Omental fat pad (tissue), 4 donors: Measurements from ENCODE around the gene DNAJC18. TPM values are rescaled to one million over a fixed set of nuclear protein-coding genes. Genes with fewer than 3 reads are reported as not detected.
A peak's percentile ranks its signal among the peaks of the same experiment; 100 is the strongest.
"Not testable (repeated sequence)": the region's sequence is repeated elsewhere in the genome, so short reads cannot be mapped to it uniquely, and the experiment has no call there.

Experiments used
- ATAC-seq: fragments of 150-250 bp; one replicate; pipeline ENCODE4 v1.9.1; 2016; ENCODE audit warnings: mild to moderate bottlenecking, moderate library complexity; ENCODE audit not compliant: low FRiP score
- DNase-seq: peaks from one replicate; pipeline ENCODE4 v3.0.0-alpha.2; 2019; ENCODE audit warnings: low spot score
- total RNA-seq, 4 donors: library from RNA; depleted of rRNA; stranded (reverse); fragments of >200 nt; gene quantifications; one replicate each; pipeline ENCODE4 v1.1.0, GENCODE V29; 2016
- TF ChIP-seq, protein P1 (sequence below), 3 donors: fragments of 450-650 bp; IDR thresholded peaks; one replicate each; pipeline ENCODE4 v1.5.1; 2016 to 2017; ENCODE audit warnings: antibody characterized with exemption in 3 of 3, mild to moderate bottlenecking in 3 of 3, moderate library complexity in 2 of 3

Gene DNAJC18
- total RNA-seq, 4 donors from 2014 or later, result 6.1 to 7.4 (median 6.5) TPM

DNA sequence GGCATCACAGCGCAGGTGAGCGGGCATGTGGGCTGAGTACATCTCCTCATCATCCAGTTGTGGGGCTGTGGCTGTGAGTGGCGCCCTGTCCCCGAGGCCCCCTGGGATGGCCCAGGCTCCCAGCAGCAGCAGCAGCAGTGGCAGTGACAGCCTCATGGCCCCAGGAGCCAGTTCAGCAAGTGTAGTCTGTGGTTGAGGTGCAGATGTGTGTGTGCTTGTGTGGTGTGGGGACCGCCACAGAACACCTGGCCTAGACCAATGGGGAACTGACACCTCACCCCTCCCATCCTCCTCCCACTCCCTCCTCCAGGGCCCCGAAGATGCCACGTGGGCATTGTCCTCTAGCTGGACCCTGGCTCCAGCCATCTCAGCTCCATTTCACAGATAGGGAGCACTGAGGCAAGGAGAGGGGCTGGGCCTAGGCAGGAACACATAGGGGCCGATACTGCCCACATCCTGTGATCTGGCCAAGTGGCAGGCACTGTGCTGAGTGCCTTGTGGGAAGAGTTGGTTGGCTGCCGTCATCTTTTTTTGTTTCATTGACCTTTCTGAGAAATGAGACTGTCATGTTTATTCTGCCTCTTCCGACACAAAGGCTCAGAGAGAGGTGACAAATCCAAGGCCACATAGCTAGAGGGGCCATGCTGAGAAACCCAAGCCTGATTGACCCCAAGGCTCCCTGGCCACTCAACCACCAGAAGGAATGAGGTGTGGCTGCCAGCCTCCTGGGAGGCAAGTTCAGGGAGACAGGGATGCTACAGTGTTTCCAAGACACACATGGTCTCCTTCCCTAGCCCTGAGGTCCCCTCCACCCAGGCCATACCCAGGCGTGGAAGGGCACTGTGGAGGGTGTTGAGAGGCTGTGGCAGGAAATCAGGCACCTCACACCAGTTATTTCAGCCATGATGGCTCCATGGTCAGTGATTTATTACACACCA, 49.4 kb downstream of the DNAJC18 start, which contains the start of gene MZB1:
TSS of gene MZB1 (minus strand) at position 213 of the 938 bp plus-strand sequence. CDS start at position 156, 57 bp downstream.
- DNase-seq (no peak), ATAC-seq (no peak)
- TF ChIP-seq, protein P1, sequence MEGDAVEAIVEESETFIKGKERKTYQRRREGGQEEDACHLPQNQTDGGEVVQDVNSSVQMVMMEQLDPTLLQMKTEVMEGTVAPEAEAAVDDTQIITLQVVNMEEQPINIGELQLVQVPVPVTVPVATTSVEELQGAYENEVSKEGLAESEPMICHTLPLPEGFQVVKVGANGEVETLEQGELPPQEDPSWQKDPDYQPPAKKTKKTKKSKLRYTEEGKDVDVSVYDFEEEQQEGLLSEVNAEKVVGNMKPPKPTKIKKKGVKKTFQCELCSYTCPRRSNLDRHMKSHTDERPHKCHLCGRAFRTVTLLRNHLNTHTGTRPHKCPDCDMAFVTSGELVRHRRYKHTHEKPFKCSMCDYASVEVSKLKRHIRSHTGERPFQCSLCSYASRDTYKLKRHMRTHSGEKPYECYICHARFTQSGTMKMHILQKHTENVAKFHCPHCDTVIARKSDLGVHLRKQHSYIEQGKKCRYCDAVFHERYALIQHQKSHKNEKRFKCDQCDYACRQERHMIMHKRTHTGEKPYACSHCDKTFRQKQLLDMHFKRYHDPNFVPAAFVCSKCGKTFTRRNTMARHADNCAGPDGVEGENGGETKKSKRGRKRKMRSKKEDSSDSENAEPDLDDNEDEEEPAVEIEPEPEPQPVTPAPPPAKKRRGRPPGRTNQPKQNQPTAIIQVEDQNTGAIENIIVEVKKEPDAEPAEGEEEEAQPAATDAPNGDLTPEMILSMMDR (IDR thresholded peaks at IDR 0.05), result no peak

DNA sequence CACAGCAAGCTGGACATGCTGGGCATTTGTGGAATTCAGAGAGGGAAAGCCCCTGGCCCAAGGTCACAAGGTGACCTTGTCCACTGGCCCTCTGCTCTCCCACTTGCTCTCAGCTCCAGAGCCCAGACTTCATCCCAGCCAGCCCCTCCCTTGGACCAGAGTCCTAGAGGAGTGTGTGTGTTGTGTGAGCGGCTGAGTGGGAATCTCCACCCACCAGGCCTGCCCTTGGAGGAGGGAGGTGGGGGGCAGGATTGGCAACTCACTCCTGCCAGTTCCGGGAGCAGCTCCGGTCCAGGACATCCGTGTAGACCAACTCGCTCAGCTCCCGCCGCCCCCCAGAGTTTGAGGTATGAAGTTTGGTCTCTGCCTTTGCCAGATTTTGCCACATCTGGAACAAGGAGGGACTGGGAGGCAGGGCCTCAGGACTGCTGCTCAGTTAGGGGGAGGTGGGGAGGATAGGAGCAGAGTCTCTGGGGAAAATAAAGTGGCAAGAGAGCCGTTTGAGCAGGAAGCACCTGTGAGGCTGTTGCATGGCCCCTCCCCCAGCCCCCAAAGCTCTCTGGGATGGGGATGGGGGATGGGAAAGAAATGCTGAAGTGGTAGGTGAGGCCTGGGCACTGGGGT, 51.0 kb downstream of the DNAJC18 start:
- no peak for DNase-seq
- ATAC-seq, result peak; percentile 16
- TF ChIP-seq, protein P1 (IDR thresholded peaks at IDR 0.05), result no peak

DNA sequence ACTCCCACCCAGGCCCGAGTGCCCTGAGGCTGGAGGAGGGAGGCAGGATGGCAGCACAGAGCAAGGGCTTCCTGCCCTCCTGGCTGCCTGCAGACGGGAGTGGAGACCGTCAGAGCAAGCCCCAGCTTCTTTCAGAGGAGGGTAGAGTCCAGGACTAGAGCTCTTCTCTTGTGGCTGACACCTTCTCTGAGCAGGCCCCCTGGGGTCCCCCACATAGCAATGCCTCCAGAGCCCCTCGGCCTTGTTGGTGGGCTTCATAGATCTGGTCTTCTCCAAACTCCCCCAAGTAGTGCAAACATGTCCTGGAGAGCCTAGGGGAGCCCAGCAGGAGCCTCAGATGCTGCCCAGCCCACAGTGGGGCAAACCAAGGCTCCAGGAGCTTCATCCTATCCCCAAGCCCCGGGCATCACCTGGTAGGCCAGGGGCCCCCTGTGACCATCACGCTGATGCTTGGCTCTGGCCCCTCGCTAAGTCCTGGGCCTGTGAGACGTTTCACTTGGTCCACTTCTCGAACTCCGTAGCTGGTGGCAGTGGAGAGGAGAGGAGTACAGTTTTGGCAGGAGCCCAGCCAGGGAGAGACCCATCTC, 51.6 kb downstream of the DNAJC18 start:
- TF ChIP-seq, protein P1 (IDR thresholded peaks at IDR 0.05), result no peak
- no peak for DNase-seq
- ATAC-seq, result no peak

DNA sequence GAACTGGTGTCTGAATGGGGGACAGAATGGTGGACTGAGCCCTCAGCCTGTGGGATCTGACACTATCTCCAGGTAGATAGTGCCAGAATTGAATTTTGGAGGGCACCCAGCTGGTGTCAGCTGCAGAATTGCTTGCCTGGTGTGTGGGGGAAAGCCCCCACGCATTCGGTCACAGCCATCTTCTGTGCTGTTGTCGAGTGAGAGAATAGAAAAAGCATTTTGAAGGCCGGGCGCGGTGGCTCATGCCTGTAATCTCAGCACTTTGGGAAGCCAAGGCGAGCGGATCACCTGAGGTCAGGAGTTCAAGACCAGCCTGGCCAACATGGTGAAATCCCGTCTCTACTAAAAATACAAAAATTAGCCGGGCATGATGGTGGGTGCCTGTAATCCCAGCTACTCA, 52.4 kb downstream of the DNAJC18 start:
- not testable (repeated sequence) for ATAC-seq, DNase-seq

DNA sequence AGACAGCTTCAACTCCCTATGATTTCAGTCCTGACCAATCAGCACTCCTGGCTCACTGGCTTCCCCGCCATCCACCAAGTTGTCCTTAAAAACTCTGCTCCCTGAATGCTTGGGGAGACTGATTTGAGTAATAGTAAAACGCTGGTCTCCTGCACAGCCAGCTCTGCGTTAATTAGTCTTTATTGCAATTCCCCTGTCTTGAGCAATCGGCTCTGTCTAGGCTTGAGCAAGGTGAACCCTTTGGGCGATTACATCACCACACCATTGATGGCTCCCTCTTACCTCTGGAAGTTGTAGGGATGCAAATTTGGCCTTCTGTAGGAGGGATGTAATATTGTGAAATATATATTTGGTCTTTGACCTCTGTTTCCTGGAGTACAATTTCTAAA, 53.3 kb downstream of the DNAJC18 start:
- TF ChIP-seq, protein P1 (IDR thresholded peaks at IDR 0.05), result no peak
- ATAC-seq (no peak), DNase-seq (no peak)

DNA sequence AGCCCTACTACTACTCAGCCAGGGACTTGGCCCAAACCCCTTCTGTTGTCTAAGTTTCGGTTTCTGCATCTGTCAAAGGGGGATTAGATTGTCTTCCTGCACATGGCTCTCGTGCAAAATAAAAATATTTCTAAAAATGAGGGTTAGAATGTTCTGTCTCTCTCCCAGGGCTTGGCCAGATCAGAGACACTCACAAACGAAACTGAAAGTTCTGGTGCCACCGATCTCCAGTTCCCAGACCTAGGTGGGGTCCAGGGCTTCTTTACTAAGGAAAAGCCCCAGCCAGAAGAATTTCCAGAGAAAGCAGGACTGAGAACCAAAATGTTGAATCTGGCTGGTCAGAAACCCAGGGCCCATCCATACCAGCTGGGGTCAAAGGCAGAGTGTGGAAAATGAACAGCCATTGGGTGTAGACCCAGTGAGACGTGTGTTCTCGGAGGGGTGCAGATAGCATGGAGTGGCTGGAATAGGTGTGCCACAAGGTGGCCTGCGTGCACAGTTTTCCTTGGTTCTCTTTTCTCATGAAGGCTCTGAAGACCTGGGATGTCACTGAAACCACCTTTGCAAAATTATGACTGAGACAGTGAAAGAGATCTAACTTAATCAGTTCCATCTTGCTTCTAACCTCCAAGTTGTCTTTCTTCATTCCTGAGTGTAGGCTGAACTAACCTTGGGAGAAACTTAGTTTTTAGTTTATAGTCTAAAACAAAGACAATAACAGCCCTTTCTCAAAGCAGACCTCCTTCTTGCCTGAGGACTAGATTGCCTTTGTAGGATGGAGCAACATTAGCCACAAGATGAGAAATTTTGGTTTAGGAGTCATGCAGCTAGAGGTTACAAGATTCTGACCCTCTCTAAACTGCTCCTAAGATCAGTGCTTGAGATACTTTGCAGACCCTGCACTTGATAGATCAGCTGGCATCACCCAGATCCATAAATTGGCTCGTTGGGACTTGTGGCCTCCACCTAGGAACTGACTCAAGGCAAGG, 54.0 kb downstream of the DNAJC18 start:
- DNase-seq (no peak), ATAC-seq (no peak)
- TF ChIP-seq, protein P1 (IDR thresholded peaks at IDR 0.05), result no peak
